Measurements from ENCODE around the gene GGA1. TPM values are rescaled to one million over a fixed set of nuclear protein-coding genes. Genes with fewer than 3 reads are reported as not detected.

GGA1 gene
- total and polyA plus RNA-seq, 10 of the 15 experiments (the other 5 are each of a cell fraction or from before 2014, with no cell fraction given): 1.4 to 79.4 (median 44.4) TPM

DNA sequence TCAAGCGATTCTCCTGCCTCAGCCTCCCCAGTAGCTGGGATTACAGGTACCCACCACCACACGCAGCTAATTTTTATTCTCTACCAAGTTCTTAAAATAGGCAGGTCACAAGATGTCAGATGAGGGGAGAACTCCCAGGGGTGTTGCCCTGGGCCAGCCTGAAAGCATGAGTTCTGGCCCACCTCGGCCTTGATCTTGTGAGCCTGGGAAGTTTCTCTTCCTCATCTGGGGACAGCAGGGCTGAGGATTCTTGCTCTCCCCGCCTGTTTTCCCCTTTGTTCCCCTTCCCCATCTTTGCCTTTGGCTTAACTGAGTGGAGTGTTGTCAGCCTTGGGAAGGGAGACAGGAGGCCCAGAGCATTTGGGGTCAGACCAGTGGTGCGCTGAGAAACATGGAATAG is 53.4 kb downstream of the GGA1 start:
- Histone ChIP-seq H3K79me2 (ENCODE audit: control insufficient read depth, insufficient read depth, low read length) (peaks cover 51% of the 10 kb centered on the region), H3K4me3 (peak overlapping the region; percentile 34), H3K36me3 (ENCODE audit: control insufficient read depth in 2 of 2, insufficient read depth in 2 of 2, low read length in 1 of 2) (peaks cover 0 to 12% of the 10 kb centered on the region in 2 experiments; a peak in 3 of 4 replicates), H4K20me1 (ENCODE audit: control insufficient read depth, insufficient read depth) (no peaks in the 10 kb centered on the region), H3K4me1 (ENCODE audit: control insufficient read depth, insufficient read depth, low read length) (peaks cover 12% of the 10 kb centered on the region), H3K9me3 (replicated peaks; ENCODE audit: control insufficient read depth, insufficient read depth, low read length) (no peaks in the 10 kb centered on the region), H3K4me2 (ENCODE audit: control insufficient read depth, insufficient read depth) (peak overlapping the region; percentile 82), H2AFZ (ENCODE audit: control insufficient read depth, low read depth, low read length) (no peak overlapping the region), H3K9ac (ENCODE audit: control insufficient read depth, insufficient read depth, low read length) (peak overlapping the region; percentile 33; the same call in 1 of the 2 replicates), H3K27me3 (replicated peaks in 1 of 2; ENCODE audit: control insufficient read depth in 2 of 2, insufficient read depth in 2 of 2, low read length in 1 of 2) (no peaks in the 10 kb centered on the region), H3K27ac (ENCODE audit: control insufficient read depth, insufficient read depth) (peak overlapping the region; percentile 35)
- in situ Hi-C loops (cut with MboI) (no loop called here), intact Hi-C loops (cut with micrococcal nuclease; ENCODE audit: unreplicated experiment) (no loop called here)
- FAIRE-seq: peak; percentile 77
- POLR2A ChIA-PET: interaction anchor here (1.0 to 9.6 kb wide), 5 partner anchors 8 to 55 kb away, joined by 3 to 209 read pairs (median 6); partner anchors contain the start of genes LGALS1 and NOL12
- DNase-seq (ENCODE audit: low read depth, low spot score): no peak
- TF ChIP-seq, protein P1, sequence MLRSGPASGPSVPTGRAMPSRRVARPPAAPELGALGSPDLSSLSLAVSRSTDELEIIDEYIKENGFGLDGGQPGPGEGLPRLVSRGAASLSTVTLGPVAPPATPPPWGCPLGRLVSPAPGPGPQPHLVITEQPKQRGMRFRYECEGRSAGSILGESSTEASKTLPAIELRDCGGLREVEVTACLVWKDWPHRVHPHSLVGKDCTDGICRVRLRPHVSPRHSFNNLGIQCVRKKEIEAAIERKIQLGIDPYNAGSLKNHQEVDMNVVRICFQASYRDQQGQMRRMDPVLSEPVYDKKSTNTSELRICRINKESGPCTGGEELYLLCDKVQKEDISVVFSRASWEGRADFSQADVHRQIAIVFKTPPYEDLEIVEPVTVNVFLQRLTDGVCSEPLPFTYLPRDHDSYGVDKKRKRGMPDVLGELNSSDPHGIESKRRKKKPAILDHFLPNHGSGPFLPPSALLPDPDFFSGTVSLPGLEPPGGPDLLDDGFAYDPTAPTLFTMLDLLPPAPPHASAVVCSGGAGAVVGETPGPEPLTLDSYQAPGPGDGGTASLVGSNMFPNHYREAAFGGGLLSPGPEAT (IDR thresholded peaks at IDR 0.05; ENCODE audit: low read depth): peak; percentile 56; the same call in 1 of the 2 replicates
- TF ChIP-seq IKZF2 (IDR thresholded peaks at IDR 0.05) (peak in 1 of 2 experiments; percentile 57; a peak in 2 of 4 replicates), JUND (IDR thresholded peaks at IDR 0.05; ENCODE audit: low read depth, low read length) (no peak), NFYA (IDR thresholded peaks at IDR 0.05; ENCODE audit: borderline replicate concordance, low read depth, low read length) (no peak), NR2F1 (conservative IDR thresholded peaks at IDR 0.05) (peak; percentile 76), SPI1 (IDR thresholded peaks at IDR 0.05; ENCODE audit: borderline replicate concordance, insufficient read depth, low read depth, low read length) (peak; percentile 68), ZNF24 (IDR thresholded peaks at IDR 0.05) (no peak), YY1 (IDR thresholded peaks at IDR 0.05; ENCODE audit: low read depth, low read length) (no peak), MEF2B (IDR thresholded peaks at IDR 0.05; ENCODE audit: partially characterized antibody, poor library complexity, severe bottlenecking) (peak; percentile 81), DPF2 (IDR thresholded peaks at IDR 0.05) (0 out of 2 replicates have a peak, but pooled peaks have one; percentile 29), BHLHE40 (IDR thresholded peaks at IDR 0.05; ENCODE audit: borderline replicate concordance in 1 of 2, low read depth in 2 of 2, low read length in 1 of 2) (peak in 1 of 2 experiments; percentile 39; a peak in 1 of 4 replicates)
- TF ChIP-seq, protein P2, sequence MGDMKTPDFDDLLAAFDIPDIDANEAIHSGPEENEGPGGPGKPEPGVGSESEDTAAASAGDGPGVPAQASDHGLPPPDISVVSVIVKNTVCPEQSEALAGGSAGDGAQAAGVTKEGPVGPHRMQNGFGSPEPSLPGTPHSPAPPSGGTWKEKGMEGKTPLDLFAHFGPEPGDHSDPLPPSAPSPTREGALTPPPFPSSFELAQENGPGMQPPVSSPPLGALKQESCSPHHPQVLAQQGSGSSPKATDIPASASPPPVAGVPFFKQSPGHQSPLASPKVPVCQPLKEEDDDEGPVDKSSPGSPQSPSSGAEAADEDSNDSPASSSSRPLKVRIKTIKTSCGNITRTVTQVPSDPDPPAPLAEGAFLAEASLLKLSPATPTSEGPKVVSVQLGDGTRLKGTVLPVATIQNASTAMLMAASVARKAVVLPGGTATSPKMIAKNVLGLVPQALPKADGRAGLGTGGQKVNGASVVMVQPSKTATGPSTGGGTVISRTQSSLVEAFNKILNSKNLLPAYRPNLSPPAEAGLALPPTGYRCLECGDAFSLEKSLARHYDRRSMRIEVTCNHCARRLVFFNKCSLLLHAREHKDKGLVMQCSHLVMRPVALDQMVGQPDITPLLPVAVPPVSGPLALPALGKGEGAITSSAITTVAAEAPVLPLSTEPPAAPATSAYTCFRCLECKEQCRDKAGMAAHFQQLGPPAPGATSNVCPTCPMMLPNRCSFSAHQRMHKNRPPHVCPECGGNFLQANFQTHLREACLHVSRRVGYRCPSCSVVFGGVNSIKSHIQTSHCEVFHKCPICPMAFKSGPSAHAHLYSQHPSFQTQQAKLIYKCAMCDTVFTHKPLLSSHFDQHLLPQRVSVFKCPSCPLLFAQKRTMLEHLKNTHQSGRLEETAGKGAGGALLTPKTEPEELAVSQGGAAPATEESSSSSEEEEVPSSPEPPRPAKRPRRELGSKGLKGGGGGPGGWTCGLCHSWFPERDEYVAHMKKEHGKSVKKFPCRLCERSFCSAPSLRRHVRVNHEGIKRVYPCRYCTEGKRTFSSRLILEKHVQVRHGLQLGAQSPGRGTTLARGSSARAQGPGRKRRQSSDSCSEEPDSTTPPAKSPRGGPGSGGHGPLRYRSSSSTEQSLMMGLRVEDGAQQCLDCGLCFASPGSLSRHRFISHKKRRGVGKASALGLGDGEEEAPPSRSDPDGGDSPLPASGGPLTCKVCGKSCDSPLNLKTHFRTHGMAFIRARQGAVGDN (IDR thresholded peaks at IDR 0.05): peak; percentile 42; the same call in 1 of the 2 replicates
- TF ChIP-seq, protein P3, sequence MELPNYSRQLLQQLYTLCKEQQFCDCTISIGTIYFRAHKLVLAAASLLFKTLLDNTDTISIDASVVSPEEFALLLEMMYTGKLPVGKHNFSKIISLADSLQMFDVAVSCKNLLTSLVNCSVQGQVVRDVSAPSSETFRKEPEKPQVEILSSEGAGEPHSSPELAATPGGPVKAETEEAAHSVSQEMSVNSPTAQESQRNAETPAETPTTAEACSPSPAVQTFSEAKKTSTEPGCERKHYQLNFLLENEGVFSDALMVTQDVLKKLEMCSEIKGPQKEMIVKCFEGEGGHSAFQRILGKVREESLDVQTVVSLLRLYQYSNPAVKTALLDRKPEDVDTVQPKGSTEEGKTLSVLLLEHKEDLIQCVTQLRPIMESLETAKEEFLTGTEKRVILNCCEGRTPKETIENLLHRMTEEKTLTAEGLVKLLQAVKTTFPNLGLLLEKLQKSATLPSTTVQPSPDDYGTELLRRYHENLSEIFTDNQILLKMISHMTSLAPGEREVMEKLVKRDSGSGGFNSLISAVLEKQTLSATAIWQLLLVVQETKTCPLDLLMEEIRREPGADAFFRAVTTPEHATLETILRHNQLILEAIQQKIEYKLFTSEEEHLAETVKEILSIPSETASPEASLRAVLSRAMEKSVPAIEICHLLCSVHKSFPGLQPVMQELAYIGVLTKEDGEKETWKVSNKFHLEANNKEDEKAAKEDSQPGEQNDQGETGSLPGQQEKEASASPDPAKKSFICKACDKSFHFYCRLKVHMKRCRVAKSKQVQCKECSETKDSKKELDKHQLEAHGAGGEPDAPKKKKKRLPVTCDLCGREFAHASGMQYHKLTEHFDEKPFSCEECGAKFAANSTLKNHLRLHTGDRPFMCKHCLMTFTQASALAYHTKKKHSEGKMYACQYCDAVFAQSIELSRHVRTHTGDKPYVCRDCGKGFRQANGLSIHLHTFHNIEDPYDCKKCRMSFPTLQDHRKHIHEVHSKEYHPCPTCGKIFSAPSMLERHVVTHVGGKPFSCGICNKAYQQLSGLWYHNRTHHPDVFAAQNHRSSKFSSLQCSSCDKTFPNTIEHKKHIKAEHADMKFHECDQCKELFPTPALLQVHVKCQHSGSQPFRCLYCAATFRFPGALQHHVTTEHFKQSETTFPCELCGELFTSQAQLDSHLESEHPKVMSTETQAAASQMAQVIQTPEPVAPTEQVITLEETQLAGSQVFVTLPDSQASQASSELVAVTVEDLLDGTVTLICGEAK (IDR thresholded peaks at IDR 0.05; ENCODE audit: borderline replicate concordance): no peak
- SMC1A ChIA-PET (ENCODE audit: uncharacterized antibody, unreplicated experiment): interaction anchor here (0.9 to 7.9 kb wide), 9 partner anchors 10 to 203 kb away, joined by 3 to 157 read pairs (median 23); partner anchors contain the start of genes GGA1, LGALS1, NOL12 and SH3BP1
- 61% methylated on average over 5 of the region's 5 CpGs for WGBS (ENCODE audit: insufficient coverage, insufficient replicate concordance, low lambda C conversion rate, missing lambda C conversion rate)
- BruUV-seq (replicated peaks): no TSS peak
- RAD21 ChIA-PET (ENCODE audit: unreplicated experiment): interaction anchor here (0.9 to 9.1 kb wide), 14 partner anchors 9 to 292 kb away, joined by 3 to 173 read pairs (median 8); partner anchors contain the start of genes ANKRD54, C22orf23, GCAT and GGA1
- ATAC-seq: no peak
- CTCF ChIA-PET: interaction anchor here (0.6 to 11.7 kb wide), 18 partner anchors 8 to 304 kb away, joined by 3 to 414 read pairs (median 6); partner anchors contain the start of genes GGA1, LGALS1, NOL12 and SH3BP1

Measured in GM12878 (cell line).